Measurements from ENCODE around the gene PITPNC1. TPM values are rescaled to one million over a fixed set of nuclear protein-coding genes. Genes with fewer than 3 reads are reported as not detected.
A peak's percentile ranks its signal among the peaks of the same experiment; 100 is the strongest.

The PITPNC1 gene
- polyA plus RNA-seq, 1 donor from 2014 or later: 18.8 TPM

- no peak for TF ChIP-seq REST (IDR thresholded peaks at IDR 0.05; ENCODE audit: borderline replicate concordance)
- TF ChIP-seq EP300 (conservative IDR thresholded peaks at IDR 0.05; ENCODE audit: poor library complexity, severe bottlenecking): no peak
- TF ChIP-seq SMC3 (conservative IDR thresholded peaks at IDR 0.05; ENCODE audit: poor library complexity): no peak
- no peak for TF ChIP-seq RAD21 (conservative IDR thresholded peaks at IDR 0.05)
- no peak for TF ChIP-seq POLR2AphosphoS5 (IDR thresholded peaks at IDR 0.05)
- no peak for TF ChIP-seq EZH2 (IDR thresholded peaks at IDR 0.05; ENCODE audit: borderline replicate concordance, insufficient read depth, low read length, poor library complexity, severe bottlenecking)
- H3K9me2 ChIP-seq (ENCODE audit: insufficient read depth, low read length): no peaks in the 10 kb centered on the region
- H3K9me3 ChIP-seq (ENCODE audit: low read length): no peaks in the 10 kb centered on the region
- no peak overlapping the region for H3K4me2 ChIP-seq (ENCODE audit: low read length)
- H2AFZ ChIP-seq (ENCODE audit: low read depth, low read length): no peak overlapping the region
- H3K4me3 ChIP-seq (ENCODE audit: low read length): no peak overlapping the region
- no peaks in the 10 kb centered on the region for H4K20me1 ChIP-seq (ENCODE audit: insufficient read depth)
- H3F3A ChIP-seq (ENCODE audit: insufficient read depth, low read length, poor library complexity, severe bottlenecking): peaks cover 3% of the 10 kb centered on the region
- peaks cover 9% of the 10 kb centered on the region for H3K79me2 ChIP-seq (replicated peaks; ENCODE audit: insufficient read depth, low read length)
- H3K27me3 ChIP-seq (ENCODE audit: insufficient read depth, low read depth, low read length): no peaks in the 10 kb centered on the region
- H3K27ac ChIP-seq (ENCODE audit: low read length): no peak overlapping the region
- H3K9ac ChIP-seq (ENCODE audit: low read length): no peak overlapping the region
- no peaks in the 10 kb centered on the region for H3K36me3 ChIP-seq (ENCODE audit: insufficient read depth, low read length)
These were observed 141.8 kb downstream of the PITPNC1 start for GRCh38 chr17:67518876-67519275.

- Histone ChIP-seq H3K4me3 (ENCODE audit: low read length) (no peak overlapping the region), H4K20me1 (ENCODE audit: insufficient read depth) (no peaks in the 10 kb centered on the region), H3F3A (ENCODE audit: insufficient read depth, low read length, poor library complexity, severe bottlenecking) (peaks cover 3% of the 10 kb centered on the region), H3K9me3 (ENCODE audit: low read length) (no peaks in the 10 kb centered on the region), H2AFZ (ENCODE audit: low read depth, low read length) (no peak overlapping the region), H3K27me3 (ENCODE audit: insufficient read depth, low read depth, low read length) (no peaks in the 10 kb centered on the region), H3K36me3 (ENCODE audit: insufficient read depth, low read length) (no peaks in the 10 kb centered on the region), H3K79me2 (replicated peaks; ENCODE audit: insufficient read depth, low read length) (peaks cover 9% of the 10 kb centered on the region), H3K9ac (ENCODE audit: low read length) (no peak overlapping the region), H3K27ac (ENCODE audit: low read length) (peak overlapping the region; percentile 10), H3K4me2 (ENCODE audit: low read length) (no peak overlapping the region), H3K9me2 (ENCODE audit: insufficient read depth, low read length) (no peaks in the 10 kb centered on the region)
- TF ChIP-seq POLR2AphosphoS5 (IDR thresholded peaks at IDR 0.05): no peak
- no peak for TF ChIP-seq MXI1 (conservative IDR thresholded peaks at IDR 0.05; ENCODE audit: poor library complexity, severe bottlenecking)
- peak; percentile 24 for TF ChIP-seq EP300 (conservative IDR thresholded peaks at IDR 0.05; ENCODE audit: poor library complexity, severe bottlenecking)
These were observed 142.7 kb downstream of the PITPNC1 start for GRCh38 chr17:67519801-67520251.

- Histone ChIP-seq H2AFZ (ENCODE audit: low read depth, low read length) (no peak overlapping the region), H3K27me3 (ENCODE audit: insufficient read depth, low read depth, low read length) (no peaks in the 10 kb centered on the region), H3K9me2 (ENCODE audit: insufficient read depth, low read length) (no peaks in the 10 kb centered on the region), H3K27ac (ENCODE audit: low read length) (peak overlapping the region; percentile 10), H3K9ac (ENCODE audit: low read length) (no peak overlapping the region), H3K36me3 (ENCODE audit: insufficient read depth, low read length) (no peaks in the 10 kb centered on the region), H3F3A (ENCODE audit: insufficient read depth, low read length, poor library complexity, severe bottlenecking) (peaks cover 3% of the 10 kb centered on the region), H3K4me3 (ENCODE audit: low read length) (no peak overlapping the region), H3K79me2 (replicated peaks; ENCODE audit: insufficient read depth, low read length) (peaks cover 9% of the 10 kb centered on the region), H4K20me1 (ENCODE audit: insufficient read depth) (no peaks in the 10 kb centered on the region), H3K4me2 (ENCODE audit: low read length) (no peak overlapping the region), H3K9me3 (ENCODE audit: low read length) (no peaks in the 10 kb centered on the region)
- no peak for TF ChIP-seq CTCF (IDR thresholded peaks at IDR 0.05; ENCODE audit: poor library complexity, severe bottlenecking)
- TF ChIP-seq REST (IDR thresholded peaks at IDR 0.05; ENCODE audit: borderline replicate concordance): no peak
- TF ChIP-seq POLR2AphosphoS5 (IDR thresholded peaks at IDR 0.05): no peak
- TF ChIP-seq MXI1 (conservative IDR thresholded peaks at IDR 0.05; ENCODE audit: poor library complexity, severe bottlenecking): no peak
- TF ChIP-seq TAF1 (IDR thresholded peaks at IDR 0.05; ENCODE audit: low read depth): no peak
- no peak for TF ChIP-seq RAD21 (conservative IDR thresholded peaks at IDR 0.05)
- no peak for TF ChIP-seq EZH2 (IDR thresholded peaks at IDR 0.05; ENCODE audit: borderline replicate concordance, insufficient read depth, low read length, poor library complexity, severe bottlenecking)
- no peak for TF ChIP-seq EP300 (conservative IDR thresholded peaks at IDR 0.05; ENCODE audit: poor library complexity, severe bottlenecking)
- no peak for TF ChIP-seq SMC3 (conservative IDR thresholded peaks at IDR 0.05; ENCODE audit: poor library complexity)
These were observed 143.3 kb downstream of the PITPNC1 start for GRCh38 chr17:67520252-67520906.

All from neural cell (in vitro differentiated cells).